ENCODE data around the gene TRMT6.

TRMT6 gene

DNA sequence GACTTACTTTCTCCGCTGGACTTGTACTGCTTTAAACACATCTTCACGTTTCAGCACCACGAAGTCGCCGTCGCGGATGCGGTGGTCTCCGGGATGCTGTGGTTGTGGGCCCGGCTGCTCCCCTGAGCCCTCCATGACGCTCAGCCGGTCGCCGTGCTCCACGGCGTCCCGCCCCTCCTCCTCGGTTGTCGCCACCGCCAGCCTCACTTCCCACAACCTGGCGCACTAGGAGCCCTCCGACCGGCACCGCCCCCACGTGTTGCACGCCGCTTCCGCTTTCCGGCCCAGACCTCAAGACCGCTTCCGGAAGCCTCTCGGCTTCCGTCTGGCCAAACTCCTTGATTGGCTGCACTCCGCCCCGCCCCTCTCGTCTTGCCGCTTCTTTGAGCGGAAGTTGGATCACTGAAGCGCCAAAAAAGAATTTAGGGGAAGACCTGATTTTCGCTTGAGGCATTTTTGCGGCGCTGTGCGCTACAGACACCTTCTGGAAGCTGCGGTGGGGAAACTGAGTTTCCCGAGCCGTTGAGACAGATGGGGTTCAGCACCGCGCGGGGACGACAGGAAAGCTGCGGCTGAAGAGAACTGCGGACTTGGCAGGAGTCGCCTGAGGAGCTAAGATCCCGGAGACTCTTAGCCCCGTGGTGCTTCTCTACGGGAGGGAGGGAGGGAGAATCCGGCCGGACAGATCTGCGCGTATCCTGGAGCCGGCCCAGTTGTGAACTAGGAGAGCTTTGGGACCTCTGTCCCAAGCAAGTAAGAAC lies at the start of gene TRMT6, which contains the start of gene MCM8:
TRMT6 (minus strand) TSS at position 263 of the 761 bp plus-strand sequence; CDS start at position 135, 128 bp downstream.
MCM8 (plus strand) TSS at position 382 of the 761 bp plus-strand sequence. CDS start 1,364 bp downstream, outside the sequence.
- peak; percentile 95 for DNase-seq (ENCODE audit: low read depth)

GRCh38 chr20:5999783-6000182 lies 49.5 kb upstream of the TRMT6 start:
- no peak for DNase-seq (ENCODE audit: low read depth)

- no peak for DNase-seq (ENCODE audit: low read depth)
These were observed 46.4 kb upstream of the TRMT6 start for GRCh38 chr20:5996765-5997164.

GRCh38 chr20:5991623-5992441 lies 41.5 kb upstream of the TRMT6 start:
- no peak for DNase-seq (ENCODE audit: low read depth)

GRCh38 chr20:5990946-5991345 lies 40.6 kb upstream of the TRMT6 start:
- no peak for DNase-seq (ENCODE audit: low read depth)

GRCh38 chr20:5989539-5989938 lies 39.2 kb upstream of the TRMT6 start:
- DNase-seq (ENCODE audit: low read depth): no peak

GRCh38 chr20:5987383-5987782 lies 37.0 kb upstream of the TRMT6 start:
- DNase-seq (ENCODE audit: low read depth): no peak

- no peak for DNase-seq (ENCODE audit: low read depth)
These were observed 30.6 kb upstream of the TRMT6 start for GRCh38 chr20:5980720-5981538.

DNA sequence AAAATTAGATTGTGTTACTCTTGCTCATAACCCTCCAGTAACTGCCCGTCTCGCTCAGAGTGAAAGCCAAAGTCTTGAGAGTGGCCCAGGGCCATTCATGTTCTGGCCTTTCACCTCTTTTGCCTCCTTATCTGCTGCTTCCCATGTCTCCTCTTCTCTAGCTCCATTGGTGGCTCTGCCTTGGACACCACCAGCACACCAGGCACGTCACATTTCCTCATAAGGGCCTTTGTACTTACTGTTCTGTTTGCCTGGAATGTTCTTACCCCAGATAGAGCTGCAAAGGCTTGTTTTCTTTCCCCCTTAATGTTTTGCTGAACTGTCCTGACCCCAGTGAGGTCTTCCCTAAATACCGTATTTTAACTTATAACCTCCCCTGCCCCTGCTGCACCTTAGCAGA lies 29.5 kb upstream of the TRMT6 start:
- no peak for DNase-seq (ENCODE audit: low read depth)

DNA sequence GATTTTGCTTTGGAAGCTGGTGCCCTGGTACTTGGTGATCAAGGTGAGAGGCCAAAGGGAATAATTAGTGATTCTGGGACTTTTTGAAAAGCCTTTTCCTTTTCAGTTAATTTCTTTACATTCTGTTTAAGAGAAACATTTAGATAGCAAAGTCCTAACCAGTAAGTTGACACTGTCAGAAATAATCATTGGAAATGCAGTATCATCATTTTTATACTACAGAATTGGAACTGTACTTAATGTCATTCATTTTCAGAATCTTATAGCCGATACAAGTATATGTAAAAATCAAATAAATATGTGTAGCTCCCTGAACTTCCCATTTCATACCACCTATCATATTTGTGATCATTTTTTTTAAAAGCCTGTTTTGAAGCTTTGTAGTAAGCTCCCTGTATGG lies 27.6 kb upstream of the TRMT6 start:
- DNase-seq (ENCODE audit: low read depth): no peak

DNA sequence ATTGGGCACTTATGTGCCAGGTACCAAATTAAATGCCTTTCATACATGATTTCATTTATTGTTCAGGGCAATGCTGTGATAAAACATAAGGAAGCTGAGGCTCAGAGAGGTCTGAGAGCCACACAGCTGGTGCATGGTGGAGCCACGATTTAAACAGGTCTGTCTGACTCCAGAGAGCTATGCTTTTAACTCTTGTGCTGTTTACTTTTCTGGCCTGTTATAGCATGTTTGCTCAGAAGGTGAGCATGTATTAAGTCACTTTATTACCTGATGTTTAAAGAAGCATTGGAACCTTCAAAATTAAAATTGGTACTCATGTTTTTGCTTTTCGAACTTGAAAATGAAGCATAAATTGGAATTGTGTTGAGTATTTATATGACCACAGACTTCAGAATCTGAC lies 26.9 kb upstream of the TRMT6 start:
- DNase-seq (ENCODE audit: low read depth): no peak

GRCh38 chr20:5975778-5976177 lies 25.4 kb upstream of the TRMT6 start:
- DNase-seq (ENCODE audit: low read depth): no peak

- no peak for DNase-seq (ENCODE audit: low read depth)
These were observed 24.2 kb upstream of the TRMT6 start for GRCh38 chr20:5974531-5974930.

DNA sequence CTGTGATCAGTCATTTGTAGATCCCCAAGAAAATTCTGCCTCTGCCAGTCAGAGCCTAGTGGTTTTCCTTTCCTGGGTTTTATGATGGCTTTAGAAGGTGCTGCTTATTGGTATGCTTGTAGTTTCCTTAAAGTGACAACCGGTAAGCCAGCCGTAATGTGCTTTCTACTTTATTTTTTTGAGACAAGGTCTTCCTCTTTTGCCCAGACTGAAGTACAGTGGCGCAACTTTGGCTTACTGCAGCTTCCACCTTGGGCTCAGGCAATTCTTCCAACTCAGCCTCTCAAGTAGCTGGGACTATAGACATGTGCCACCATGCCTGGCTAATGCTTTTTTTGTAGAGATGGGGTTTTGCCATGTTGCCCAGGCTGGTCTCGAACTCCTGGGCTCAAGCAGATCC lies 23.6 kb upstream of the TRMT6 start:
- DNase-seq (ENCODE audit: low read depth): no peak

DNA sequence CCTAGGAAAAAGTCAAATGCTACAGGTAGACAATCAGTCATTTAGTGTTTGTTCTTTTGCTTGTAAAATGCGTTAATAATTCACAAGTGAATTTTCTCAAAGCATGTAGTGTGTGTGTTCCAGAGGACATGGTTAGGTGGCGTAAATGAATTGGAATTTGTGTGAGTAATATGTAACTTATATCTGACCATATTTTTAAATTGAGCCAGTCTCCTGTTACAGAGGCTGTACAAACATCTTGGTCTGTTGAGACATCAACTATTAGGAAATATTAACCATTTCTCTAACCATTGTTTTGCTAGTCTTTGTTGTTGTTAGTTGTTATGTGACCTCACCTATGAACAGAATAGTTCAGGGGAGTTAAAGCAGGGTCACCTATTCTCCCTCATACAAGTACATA lies 22.8 kb upstream of the TRMT6 start:
- no peak for DNase-seq (ENCODE audit: low read depth)

DNA sequence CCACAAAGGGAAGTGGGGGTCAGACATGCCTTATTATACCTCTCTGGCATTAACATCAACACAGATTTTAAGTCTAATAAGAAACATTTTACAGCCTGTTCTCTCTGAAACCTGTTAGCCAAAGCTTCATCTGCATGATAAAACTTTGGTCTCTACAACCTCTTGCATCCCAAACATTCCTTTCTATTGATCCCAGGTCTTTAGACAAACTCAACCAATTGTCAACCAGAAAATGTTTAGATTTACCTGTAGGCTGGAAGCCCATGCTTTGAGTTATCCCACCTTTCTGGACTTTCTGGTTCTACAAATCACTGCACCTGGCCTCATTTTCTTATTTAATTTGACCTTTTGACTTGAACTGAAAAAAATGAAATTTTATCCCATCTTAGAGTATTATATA lies 20.9 kb upstream of the TRMT6 start:
- DNase-seq (ENCODE audit: low read depth): no peak

GRCh38 chr20:5970381-5970780 lies 20.0 kb upstream of the TRMT6 start:
- DNase-seq (ENCODE audit: low read depth): no peak

DNA sequence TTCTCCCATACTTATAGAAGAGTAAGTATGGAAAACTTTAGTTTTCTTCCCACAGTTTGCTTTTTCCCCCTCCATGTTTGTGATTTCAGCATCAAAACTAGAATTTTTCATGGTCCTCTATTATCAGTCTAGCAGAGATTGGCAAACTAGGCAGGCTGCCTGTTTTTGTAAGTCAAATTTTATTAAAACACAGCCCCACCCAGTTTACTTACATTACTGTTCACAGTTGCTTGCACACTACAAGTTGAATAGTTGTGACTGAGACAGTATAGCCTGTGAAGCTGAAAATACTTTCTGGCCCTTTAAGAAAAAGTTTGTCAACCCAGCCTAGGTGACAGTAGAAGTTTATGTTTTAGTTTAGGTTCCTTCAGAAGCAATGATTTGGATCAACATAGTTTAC lies 19.6 kb upstream of the TRMT6 start:
- no peak for DNase-seq (ENCODE audit: low read depth)

DNA sequence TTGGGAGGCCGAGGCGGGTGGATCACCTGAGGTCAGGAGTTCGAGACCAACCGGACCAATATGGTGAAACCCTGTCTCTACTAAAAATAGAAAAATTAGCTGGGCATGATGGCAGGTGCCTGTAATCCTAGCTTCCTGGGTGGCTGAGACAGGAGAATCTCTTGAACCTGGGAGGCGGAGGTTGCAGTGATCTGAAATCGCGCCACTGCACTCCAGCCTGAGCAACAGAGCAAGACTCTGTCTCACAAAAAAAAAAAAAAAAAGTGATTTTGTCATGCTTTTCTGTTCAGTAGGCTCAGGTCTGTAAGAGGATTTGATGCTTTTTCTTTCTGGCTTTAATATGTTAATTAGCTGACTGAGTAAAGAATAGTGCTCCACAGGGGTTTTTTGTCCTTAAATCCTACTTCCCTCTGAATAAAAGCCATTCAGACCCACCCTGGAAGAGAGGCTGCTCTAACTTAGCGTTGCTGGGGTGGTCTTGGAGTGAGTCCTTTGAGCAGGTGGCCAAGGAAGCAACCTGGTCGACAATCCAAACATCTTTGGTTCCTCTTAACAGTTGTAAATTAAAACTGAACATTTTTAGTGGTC lies 19.1 kb upstream of the TRMT6 start:
- DNase-seq (ENCODE audit: low read depth): no peak

DNA sequence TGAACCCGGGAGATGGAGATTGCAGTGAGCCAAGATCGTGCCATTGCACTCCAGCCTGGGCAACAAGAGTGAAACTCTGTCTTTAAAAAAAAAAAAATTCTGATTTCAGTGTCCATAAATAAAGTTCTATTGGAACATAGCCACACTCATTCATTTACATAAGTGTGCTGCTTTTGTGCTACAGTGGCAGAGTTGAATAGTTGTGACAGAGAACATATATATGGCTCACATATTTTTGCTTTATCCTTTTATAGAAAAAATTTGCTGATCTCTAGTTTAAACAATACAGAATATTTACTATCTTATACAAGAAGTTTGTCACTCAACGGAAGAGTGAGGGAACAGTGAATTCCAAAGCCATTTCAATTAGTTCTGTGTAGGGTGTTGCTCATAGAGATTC lies 18.1 kb upstream of the TRMT6 start:
- no peak for DNase-seq (ENCODE audit: low read depth)

DNA sequence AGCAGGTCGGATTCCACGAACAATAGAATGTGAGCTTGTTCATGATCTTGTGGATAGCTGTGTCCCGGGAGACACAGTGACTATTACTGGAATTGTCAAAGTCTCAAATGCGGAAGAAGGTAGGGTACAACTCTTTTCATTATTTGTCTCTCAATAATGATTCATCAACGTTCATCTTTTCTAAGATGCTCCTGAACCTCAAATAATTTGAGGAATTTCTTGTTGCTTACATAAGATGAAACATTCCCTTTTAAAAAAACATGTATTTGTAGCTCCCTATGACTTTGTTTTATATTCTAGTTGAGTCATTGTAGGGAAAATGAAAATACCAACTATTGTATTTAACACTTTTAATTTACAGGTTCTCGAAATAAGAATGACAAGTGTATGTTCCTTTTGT lies 17.1 kb upstream of the TRMT6 start:
- DNase-seq (ENCODE audit: low read depth): no peak

DNA sequence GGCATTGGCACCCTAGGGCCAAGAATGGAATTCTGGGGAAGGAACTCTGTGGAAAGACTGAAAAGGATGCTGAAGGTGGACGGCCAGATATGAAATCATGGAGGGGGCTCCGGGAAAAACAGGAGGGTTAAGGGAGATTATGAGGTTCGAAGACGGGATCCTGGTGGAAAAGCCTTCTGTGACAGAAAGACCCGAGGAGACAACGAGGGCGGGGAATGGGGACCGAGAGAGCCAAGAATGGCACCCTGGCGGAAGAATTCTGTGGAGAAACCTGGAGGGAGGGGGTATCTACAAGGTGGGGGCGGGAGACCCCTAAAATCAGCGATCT lies 426 bp downstream of the TRMT6 start:
- no peak for DNase-seq (ENCODE audit: low read depth)
